HTR-8/SVneo (cell line): ENCODE measurements around the gene TRAF7.

Experiments
- DNase-seq: peaks from one replicate; pipeline ENCODE4 v3.0.0; 2011; ENCODE audit warnings: low spot score, mixed read lengths; ENCODE audit not compliant: insufficient read length
- FAIRE-seq: peaks from 2 replicates; lab custom pipeline; 2011; peaks lifted over from hg19 to GRCh38; lab: Jason Lieb, UNC

Gene TRAF7

GRCh38 chr16:2210009-2210332, 54.4 kb downstream of the TRAF7 start:
- DNase-seq (no peak), FAIRE-seq (no peak)

GRCh38 chr16:2210386-2211365, 55.1 kb downstream of the TRAF7 start, which contains the start of gene BRICD5:
Gene BRICD5, minus strand, starts transcription at chr16:2210863. Its CDS starts 30 bp downstream, at chr16:2210833.
- DNase-seq (no peak), FAIRE-seq (no peak)

GRCh38 chr16:2211923-2212347, 56.4 kb downstream of the TRAF7 start:
- no peak for DNase-seq
- FAIRE-seq = no peak

- no peak for FAIRE-seq
Measured at GRCh38 chr16:2212362-2213324, 57.1 kb downstream of the TRAF7 start.

GRCh38 chr16:2213817-2214718, 58.5 kb downstream of the TRAF7 start:
- FAIRE-seq (no peak), DNase-seq (no peak)

More at GRCh38 chr16:2212362-2213324, 57.1 kb downstream of the TRAF7 start:
- no peak for DNase-seq

- FAIRE-seq = no peak
- no peak for DNase-seq
Measured at GRCh38 chr16:2214719-2214968, 59.1 kb downstream of the TRAF7 start, which contains the start of gene PGP. Gene PGP, minus strand, starts transcription at chr16:2214840. Its CDS starts 63 bp downstream, at chr16:2214777.

GRCh38 chr16:2216330-2216729, 60.7 kb downstream of the TRAF7 start:
- FAIRE-seq (no peak), DNase-seq (no peak)

- FAIRE-seq = peak; percentile 99
- DNase-seq = peak; percentile 98
Measured at GRCh38 chr16:2223221-2223941, 67.8 kb downstream of the TRAF7 start, which contains the start of gene E4F1. Gene E4F1, plus strand, starts transcription at chr16:2223591. Its CDS starts 23 bp downstream, at chr16:2223614.

GRCh38 chr16:2223942-2224486, 68.4 kb downstream of the TRAF7 start:
- DNase-seq (peak; percentile 34), FAIRE-seq (no peak)

- no peak for DNase-seq
- no peak for FAIRE-seq
Measured at GRCh38 chr16:2226245-2226793, 70.7 kb downstream of the TRAF7 start.

- DNase-seq (no peak), FAIRE-seq (no peak)
Measured at GRCh38 chr16:2226918-2227317, 71.3 kb downstream of the TRAF7 start.
